NCI-H524 treated with DMSO at 0.1 percent for 48 hours (cell line): Measurements from ENCODE around the gene PI4K2A.

Source experiments
- DNase-seq: peaks from one replicate; lab custom pipeline; 2025; lab: John Stamatoyannopoulos, UW

The PI4K2A gene

GRCh38 chr10:97640174-97640867 lies at the start of gene PI4K2A:
PI4K2A (plus strand) TSS chr10:97640671; CDS start chr10:97640743, 72 bp downstream.
- peak; percentile 48 for DNase-seq

- no peak for DNase-seq
Measured at GRCh38 chr10:97590748-97591495, 49.5 kb upstream of the PI4K2A start.

- no peak for DNase-seq
Measured at GRCh38 chr10:97593421-97593820, 47.0 kb upstream of the PI4K2A start.

GRCh38 chr10:97596101-97597082 lies 44.1 kb upstream of the PI4K2A start:
- DNase-seq = no peak

- no peak for DNase-seq
Measured at GRCh38 chr10:97597778-97598177, 42.7 kb upstream of the PI4K2A start.

- DNase-seq = no peak
Measured at GRCh38 chr10:97598407-97599271, 41.8 kb upstream of the PI4K2A start.

GRCh38 chr10:97599272-97599619 lies 41.2 kb upstream of the PI4K2A start:
- no peak for DNase-seq

- no peak for DNase-seq
Measured at GRCh38 chr10:97600616-97601015, 39.9 kb upstream of the PI4K2A start.

- DNase-seq = no peak
Measured at GRCh38 chr10:97601268-97602215, 38.9 kb upstream of the PI4K2A start.

- DNase-seq = no peak
Measured at GRCh38 chr10:97607095-97607636, 33.3 kb upstream of the PI4K2A start.

GRCh38 chr10:97608991-97609561 lies 31.4 kb upstream of the PI4K2A start:
- DNase-seq = no peak

GRCh38 chr10:97611473-97611872 lies 29.0 kb upstream of the PI4K2A start:
- no peak for DNase-seq

- DNase-seq = no peak
Measured at GRCh38 chr10:97612386-97612785, 28.1 kb upstream of the PI4K2A start.

- no peak for DNase-seq
Measured at GRCh38 chr10:97618285-97618684, 22.2 kb upstream of the PI4K2A start.

GRCh38 chr10:97618733-97619132 lies 21.7 kb upstream of the PI4K2A start:
- no peak for DNase-seq

GRCh38 chr10:97623277-97623676 lies 17.2 kb upstream of the PI4K2A start:
- DNase-seq = no peak

GRCh38 chr10:97627731-97628130 lies 12.7 kb upstream of the PI4K2A start:
- no peak for DNase-seq

- DNase-seq = no peak
Measured at GRCh38 chr10:97628228-97628627, 12.2 kb upstream of the PI4K2A start.

- no peak for DNase-seq
Measured at GRCh38 chr10:97629289-97629688, 11.2 kb upstream of the PI4K2A start.

- DNase-seq = no peak
Measured at GRCh38 chr10:97631098-97631497, 9.4 kb upstream of the PI4K2A start.
